ENCODE data around the gene ACVR2A.
A peak's percentile ranks its signal among the peaks of the same experiment; 100 is the strongest.

ACVR2A gene

GRCh38 chr2:147844697-147845410, at the start of gene ACVR2A:
ACVR2A (plus strand) TSS chr2:147845029; CDS start chr2:147845153, 124 bp downstream.
- peak in 1 of 2 donors; percentile 1 for DNase-seq (ENCODE audit: low read depth in 2 of 2)

DNA sequence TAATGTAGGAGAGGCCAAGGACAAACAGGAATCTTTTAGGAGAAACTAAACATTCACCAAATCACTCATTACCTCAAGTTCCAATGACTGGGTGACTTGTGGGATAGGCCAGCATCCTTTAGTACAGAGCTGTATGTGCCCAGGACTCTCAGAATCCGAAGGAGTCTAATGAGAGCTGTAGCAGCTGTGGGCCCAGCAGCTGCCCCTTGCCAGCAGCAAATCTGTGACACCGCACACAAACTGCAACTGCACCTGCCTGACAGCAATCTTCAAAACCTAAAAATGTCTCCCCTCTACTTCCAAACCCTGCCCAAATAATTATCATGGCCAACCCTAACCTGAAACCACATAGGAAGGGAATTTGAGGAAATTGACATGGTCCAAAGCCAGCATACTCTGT, 44.5 kb upstream of the ACVR2A start:
- no peak for DNase-seq (ENCODE audit: low read depth in 2 of 2)

- DNase-seq (ENCODE audit: low read depth in 2 of 2), result no peak
These were observed 38.0 kb upstream of the ACVR2A start for GRCh38 chr2:147806846-147807245.

- DNase-seq (ENCODE audit: low read depth in 2 of 2), result no peak
These were observed 36.3 kb upstream of the ACVR2A start for GRCh38 chr2:147808520-147808919.

GRCh38 chr2:147810883-147811765, 33.7 kb upstream of the ACVR2A start:
- DNase-seq (ENCODE audit: low read depth in 2 of 2), result no peak

GRCh38 chr2:147818741-147819140, 26.1 kb upstream of the ACVR2A start:
- no peak for DNase-seq (ENCODE audit: low read depth in 2 of 2)

GRCh38 chr2:147824620-147825019, 20.2 kb upstream of the ACVR2A start:
- no peak for DNase-seq (ENCODE audit: low read depth in 2 of 2)

DNA sequence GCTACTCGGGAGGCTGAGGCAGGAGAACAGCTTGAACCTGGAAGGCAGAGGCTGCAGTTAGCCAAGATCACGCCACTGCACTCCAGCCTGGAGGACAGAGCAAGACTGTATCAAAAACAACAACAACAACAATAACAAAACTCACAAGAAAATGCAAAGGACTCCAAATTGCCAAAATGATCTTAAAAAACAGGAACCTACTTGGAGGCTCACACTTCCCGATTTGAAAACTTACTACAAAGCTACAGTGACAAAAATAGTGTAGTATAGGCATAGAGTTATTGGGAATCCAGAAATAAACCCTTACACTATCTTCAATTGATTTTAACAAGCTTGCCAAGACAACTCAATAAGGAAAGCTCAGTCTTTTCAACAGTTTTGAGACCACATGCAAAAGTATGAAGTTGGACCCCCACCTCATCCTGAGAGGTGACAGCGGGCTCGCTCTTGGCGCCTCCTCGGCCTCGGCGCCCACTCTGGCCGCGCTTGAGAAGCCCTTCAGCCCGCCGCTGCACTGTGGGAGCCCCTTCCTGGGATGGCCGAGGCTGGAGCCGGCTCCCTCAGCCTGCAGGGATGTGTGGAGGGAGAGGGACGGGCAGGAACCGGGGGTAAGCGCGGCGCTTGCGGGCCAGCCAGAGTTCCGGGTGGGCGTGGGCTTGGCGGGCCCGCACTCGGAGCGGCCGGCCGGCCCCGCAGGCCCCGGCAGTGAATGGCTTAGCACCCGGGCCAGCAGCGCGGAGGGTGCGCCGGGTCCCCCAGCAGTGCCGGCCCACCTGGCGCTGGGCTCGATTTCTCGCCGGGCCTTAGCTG, 18.3 kb upstream of the ACVR2A start:
- no peak for DNase-seq (ENCODE audit: low read depth in 2 of 2)

DNA sequence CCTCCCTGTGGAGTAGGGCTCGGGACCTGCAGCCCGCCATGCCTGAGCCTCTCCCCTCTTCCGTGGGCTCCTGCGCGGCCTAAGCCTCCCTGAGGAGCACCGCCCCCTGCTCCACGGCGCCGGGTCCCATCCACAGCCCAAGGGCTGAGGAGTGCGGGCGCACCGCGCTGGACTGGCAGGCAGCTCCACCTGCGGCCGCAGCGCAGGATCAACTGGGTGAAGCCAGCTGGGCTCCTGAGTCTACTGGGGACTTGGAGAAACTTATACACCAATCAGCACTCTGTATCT, 17.8 kb upstream of the ACVR2A start:
- DNase-seq (ENCODE audit: low read depth in 2 of 2), result no peak

- no peak for DNase-seq (ENCODE audit: low read depth in 2 of 2)
These were observed 15.7 kb upstream of the ACVR2A start for GRCh38 chr2:147829106-147829505.

GRCh38 chr2:147836099-147836498, 8.7 kb upstream of the ACVR2A start:
- no peak for DNase-seq (ENCODE audit: low read depth in 2 of 2)

GRCh38 chr2:147843391-147843863, 1.4 kb upstream of the ACVR2A start:
- no peak for DNase-seq (ENCODE audit: low read depth in 2 of 2)

DNA sequence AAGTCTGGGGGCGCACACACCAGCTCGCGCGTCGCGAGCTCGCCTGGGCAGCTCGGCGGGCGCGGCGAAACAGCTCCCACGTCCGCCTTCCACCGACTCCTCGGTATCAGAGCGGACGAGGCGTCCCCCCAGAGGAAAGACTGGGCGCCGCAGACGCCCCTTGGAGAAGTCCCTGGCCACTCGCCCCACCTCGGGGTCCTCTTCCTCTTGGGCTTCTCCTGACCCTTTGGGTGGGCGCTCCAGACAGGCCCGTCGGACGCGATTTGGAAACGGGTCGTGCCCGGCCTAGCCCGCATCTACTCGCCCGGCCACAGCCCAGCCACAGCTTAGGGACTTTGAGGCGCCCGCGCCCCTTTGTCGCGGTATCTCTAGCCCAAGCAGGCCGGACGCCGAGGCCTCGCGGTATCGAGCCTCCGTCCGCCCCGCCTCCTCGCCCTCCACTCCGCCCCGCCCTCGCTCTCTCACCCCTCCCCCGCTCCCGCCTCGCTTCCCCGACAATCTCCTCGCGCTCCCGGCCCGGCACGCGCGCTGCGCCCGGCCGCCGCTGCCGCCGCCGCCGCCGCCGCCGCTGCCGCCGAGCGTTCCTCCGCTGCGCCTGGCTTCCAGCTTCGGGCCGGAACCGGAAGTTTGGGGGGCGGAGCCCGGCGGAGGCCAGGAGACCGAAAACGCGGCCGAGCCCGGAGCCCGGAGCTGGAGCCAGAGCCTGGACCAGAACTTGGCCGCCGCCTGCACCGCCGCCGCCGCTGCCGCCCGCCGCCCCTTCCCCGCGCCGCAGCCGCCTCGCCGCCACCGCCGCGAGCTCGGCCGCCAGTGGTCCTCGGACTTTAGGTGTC, 749 bp upstream of the ACVR2A start:
- DNase-seq (ENCODE audit: low read depth in 2 of 2), result peak; percentile 58 to 80

- DNase-seq (ENCODE audit: low read depth in 2 of 2), result peak in 1 of 2 donors; percentile 27
These were observed 662 bp downstream of the ACVR2A start for GRCh38 chr2:147845411-147845971.

DNA sequence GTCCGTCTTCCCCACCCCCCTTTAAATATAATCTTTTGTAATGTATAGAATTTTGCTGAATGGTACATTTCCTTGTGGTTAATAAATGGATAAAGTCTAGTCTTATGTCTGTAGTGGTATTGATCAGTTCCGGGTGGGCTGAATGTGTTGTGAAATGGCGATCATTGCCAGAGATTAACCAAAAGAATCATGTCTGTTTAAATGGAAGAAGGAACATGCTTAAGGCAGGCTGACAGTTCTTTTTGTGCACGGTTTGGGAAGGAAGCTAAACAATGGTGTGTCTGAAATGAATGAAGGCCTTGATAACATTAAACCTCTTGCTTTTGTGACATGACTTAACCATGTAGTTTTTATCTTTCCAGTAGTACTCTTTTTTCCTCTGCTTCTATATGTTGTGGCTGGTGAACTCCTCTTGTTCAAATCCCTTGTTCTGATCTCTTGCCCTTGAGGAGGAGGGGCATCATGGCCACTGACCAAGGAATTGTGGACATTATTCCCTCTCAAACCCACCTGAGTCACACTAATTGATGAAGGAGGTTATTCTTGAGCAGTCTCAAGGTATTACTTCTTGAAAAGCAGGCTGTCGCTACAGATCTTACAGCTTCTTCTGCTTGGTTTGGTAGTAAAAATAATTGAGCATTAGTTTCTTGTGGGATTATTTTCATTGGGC, 1.7 kb downstream of the ACVR2A start:
- DNase-seq (ENCODE audit: low read depth in 2 of 2), result no peak

DNA sequence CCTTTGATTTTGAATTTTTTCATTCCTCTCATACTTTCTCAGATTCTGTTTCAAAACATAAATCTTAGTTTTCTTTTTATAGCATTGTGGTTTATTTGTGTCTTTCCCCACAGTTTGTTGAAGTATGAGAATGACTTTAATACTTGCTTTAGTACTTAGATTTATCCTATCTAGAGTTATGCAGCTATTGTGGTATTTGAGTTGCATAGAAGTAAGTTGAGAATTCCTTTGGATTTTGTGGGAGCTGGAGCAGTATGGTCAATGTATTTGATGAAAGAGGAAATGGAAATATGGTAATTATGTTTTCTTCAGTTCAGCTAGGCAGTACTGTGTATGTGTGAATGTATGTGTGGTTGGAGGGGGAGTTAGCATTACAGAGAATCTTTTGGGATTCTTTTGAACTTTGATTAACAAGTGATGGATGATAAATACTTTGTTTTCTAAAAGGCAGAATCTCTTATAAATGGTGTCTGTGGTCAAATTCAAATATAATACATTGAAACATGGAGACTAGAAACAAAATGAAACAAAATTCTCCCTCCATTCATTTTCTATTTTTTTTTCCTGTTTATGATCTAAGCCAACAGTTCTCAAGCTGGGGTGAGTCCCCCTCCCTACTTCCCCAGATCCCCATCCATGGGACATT, 3.0 kb downstream of the ACVR2A start:
- no peak for DNase-seq (ENCODE audit: low read depth in 2 of 2)

DNA sequence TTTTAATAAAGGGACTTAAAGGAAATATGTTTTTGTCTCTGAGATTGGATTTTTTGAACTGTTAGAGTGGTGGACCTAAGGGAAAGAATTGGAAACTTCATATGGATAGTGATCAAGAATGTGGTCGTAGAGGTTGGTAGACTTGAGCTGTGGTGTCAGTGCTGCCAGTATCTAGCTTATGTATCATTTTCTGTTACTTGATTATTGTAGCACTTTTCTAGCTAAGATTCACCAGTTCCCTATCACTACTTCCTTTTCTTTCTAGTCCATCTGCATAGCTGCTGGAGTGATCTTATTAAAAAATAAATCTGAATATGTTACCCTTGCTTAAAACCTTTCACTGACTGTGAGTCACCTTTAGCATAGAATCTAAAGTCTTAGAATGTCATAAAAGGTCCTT, 6.0 kb downstream of the ACVR2A start:
- no peak for DNase-seq (ENCODE audit: low read depth in 2 of 2)

- DNase-seq (ENCODE audit: low read depth in 2 of 2), result no peak
These were observed 6.6 kb downstream of the ACVR2A start for GRCh38 chr2:147851244-147851930.

- no peak for DNase-seq (ENCODE audit: low read depth in 2 of 2)
These were observed 9.8 kb downstream of the ACVR2A start for GRCh38 chr2:147854557-147855134.
